ENCODE results near the gene CDKAL1. TPM values are rescaled to one million over a fixed set of nuclear protein-coding genes. Genes with fewer than 3 reads are reported as not detected.
"Not testable (repeated sequence)": the region's sequence is repeated elsewhere in the genome, so short reads cannot be mapped to it uniquely, and the experiment has no call there.

The CDKAL1 gene
- total and polyA plus RNA-seq, 2 donors (not counting 3 experiments of a cell fraction or from before 2014, with no cell fraction given), result 6.1 to 20.5 TPM

DNA sequence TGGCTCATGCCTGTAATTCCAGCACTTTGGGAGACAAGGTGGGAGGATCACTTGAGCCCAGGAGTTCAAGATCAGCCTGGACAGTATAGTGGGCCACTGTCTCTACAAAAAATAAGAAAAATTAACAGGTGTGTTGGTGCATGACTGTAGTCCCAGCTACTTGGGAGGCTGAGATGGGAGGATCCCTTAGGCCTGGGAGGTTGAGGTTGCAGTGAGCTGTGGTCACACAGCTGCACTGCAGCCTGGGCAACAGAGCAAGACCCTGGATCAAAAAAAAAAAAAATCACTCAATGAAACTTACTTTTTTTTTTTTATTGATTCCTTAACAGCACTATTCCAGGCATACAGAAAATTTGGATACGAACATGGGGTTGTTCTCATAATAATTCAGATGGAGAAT, 14.0 kb downstream of the CDKAL1 start:
- Histone ChIP-seq H3K27ac (ENCODE audit: insufficient read depth, low read depth, low read length) (no peak overlapping the region), H3K36me3 (ENCODE audit: control insufficient read depth in 2 of 2, extremely low read depth in 1 of 2, insufficient read depth in 2 of 2, low read length in 2 of 2) (peaks cover 0 to 3% of the 10 kb centered on the region in 2 experiments), H3K79me2 (ENCODE audit: control insufficient read depth, insufficient read depth, low read length) (peaks cover 9% of the 10 kb centered on the region), H3K4me3 (replicated peaks in 1 of 3; ENCODE audit: insufficient read depth in 1 of 3, low read depth in 1 of 3, low read length in 3 of 3) (no peak overlapping the region), H3K4me2 (ENCODE audit: insufficient read depth, low read length) (no peak overlapping the region), H2AFZ (ENCODE audit: low read depth, low read length) (no peak overlapping the region), H3K9me1 (replicated peaks; ENCODE audit: control insufficient read depth, extremely low read depth, insufficient read depth, low read length) (no peaks in the 10 kb centered on the region), H3K4me1 (ENCODE audit: control insufficient read depth, extremely low read depth, insufficient read depth, low read length) (peaks cover 2% of the 10 kb centered on the region), H3K9me3 (replicated peaks; ENCODE audit: control insufficient read depth, insufficient read depth, low read length) (no peaks in the 10 kb centered on the region), H4K20me1 (replicated peaks; ENCODE audit: control insufficient read depth, extremely low read depth, insufficient read depth, low read length) (no peaks in the 10 kb centered on the region), H3K9ac (replicated peaks; ENCODE audit: extremely low read depth, insufficient read depth, low read length) (no peak overlapping the region), H3K27me3 (ENCODE audit: control insufficient read depth in 2 of 2, insufficient read depth in 2 of 2, low read length in 2 of 2) (no peaks in the 10 kb centered on the region)
- intact Hi-C loops (cut with micrococcal nuclease) (no loop called here), dilution Hi-C loops (cut with MboI; ENCODE audit: extremely low pct_ligation_motif_present, low sequenced_read_pairs) (no loop called here)
- no peak for FAIRE-seq
- BruUV-seq (replicated peaks), result no TSS peak
- ChIA-PET CTCF (interaction anchor here (1.1 kb wide), 1 partner anchor 9 kb away, joined by 3 read pairs; no protein-coding TSS in a partner anchor), POLR2A (interaction anchor here (0.7 kb wide), 1 partner anchor 883 kb away, joined by 3 read pairs; no protein-coding TSS in a partner anchor)
- TF ChIP-seq, protein P1, sequence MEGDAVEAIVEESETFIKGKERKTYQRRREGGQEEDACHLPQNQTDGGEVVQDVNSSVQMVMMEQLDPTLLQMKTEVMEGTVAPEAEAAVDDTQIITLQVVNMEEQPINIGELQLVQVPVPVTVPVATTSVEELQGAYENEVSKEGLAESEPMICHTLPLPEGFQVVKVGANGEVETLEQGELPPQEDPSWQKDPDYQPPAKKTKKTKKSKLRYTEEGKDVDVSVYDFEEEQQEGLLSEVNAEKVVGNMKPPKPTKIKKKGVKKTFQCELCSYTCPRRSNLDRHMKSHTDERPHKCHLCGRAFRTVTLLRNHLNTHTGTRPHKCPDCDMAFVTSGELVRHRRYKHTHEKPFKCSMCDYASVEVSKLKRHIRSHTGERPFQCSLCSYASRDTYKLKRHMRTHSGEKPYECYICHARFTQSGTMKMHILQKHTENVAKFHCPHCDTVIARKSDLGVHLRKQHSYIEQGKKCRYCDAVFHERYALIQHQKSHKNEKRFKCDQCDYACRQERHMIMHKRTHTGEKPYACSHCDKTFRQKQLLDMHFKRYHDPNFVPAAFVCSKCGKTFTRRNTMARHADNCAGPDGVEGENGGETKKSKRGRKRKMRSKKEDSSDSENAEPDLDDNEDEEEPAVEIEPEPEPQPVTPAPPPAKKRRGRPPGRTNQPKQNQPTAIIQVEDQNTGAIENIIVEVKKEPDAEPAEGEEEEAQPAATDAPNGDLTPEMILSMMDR (IDR thresholded peaks at IDR 0.05; ENCODE audit: extremely low read depth in 1 of 2, insufficient read depth in 1 of 2, low read depth in 1 of 2, low read length in 2 of 2), result no peak
- TF ChIP-seq GATA2 (IDR thresholded peaks at IDR 0.05; ENCODE audit: insufficient read depth, insufficient read length, low read depth, low read length), result no peak
- TF ChIP-seq POLR2A (IDR thresholded peaks at IDR 0.05; ENCODE audit: low read depth, low read length), result no peak
- TF ChIP-seq POLR2AphosphoS5 (IDR thresholded peaks at IDR 0.05; ENCODE audit: insufficient read depth, low read depth, low read length), result no peak
- no peak for TF ChIP-seq FOS (IDR thresholded peaks at IDR 0.05; ENCODE audit: borderline replicate concordance, insufficient read depth, low read length)
- TF ChIP-seq, protein P2, sequence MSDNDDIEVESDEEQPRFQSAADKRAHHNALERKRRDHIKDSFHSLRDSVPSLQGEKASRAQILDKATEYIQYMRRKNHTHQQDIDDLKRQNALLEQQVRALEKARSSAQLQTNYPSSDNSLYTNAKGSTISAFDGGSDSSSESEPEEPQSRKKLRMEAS (IDR thresholded peaks at IDR 0.05; ENCODE audit: insufficient read depth, insufficient read length), result no peak
- TF ChIP-seq EZH2 (IDR thresholded peaks at IDR 0.05; ENCODE audit: borderline replicate concordance, low read depth, low read length, severe bottlenecking), result no peak
- no peak for TF ChIP-seq JUN (IDR thresholded peaks at IDR 0.05; ENCODE audit: borderline replicate concordance, insufficient read depth, insufficient read length, low read depth)
- no peak for TF ChIP-seq MYC (IDR thresholded peaks at IDR 0.05; ENCODE audit: low read depth, low read length)
- DNase-seq (ENCODE audit: low read depth, low spot score), result no peak

DNA sequence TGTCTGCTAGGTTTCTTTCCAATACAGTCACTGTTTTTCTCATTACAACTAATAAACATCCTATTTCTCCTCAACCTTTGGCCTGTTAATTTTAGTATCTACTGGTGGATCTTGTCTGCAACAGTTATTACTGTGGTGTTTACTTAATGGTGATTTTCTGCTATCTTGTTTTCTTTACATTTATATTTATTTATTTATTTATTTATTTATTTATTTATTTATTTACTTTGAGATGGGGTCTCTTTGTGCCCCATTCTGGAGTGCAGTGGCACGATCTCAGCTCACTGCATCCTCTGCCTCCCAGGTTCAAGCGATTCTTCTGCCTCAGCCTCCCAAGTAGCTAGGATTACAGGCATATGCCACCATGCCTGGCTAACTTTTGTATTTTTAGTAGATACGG, 15.1 kb downstream of the CDKAL1 start:
- H3K4me3 ChIP-seq (replicated peaks in 1 of 3; ENCODE audit: insufficient read depth in 1 of 3, low read depth in 1 of 3, low read length in 3 of 3); H2AFZ ChIP-seq (ENCODE audit: low read depth, low read length); H4K20me1 ChIP-seq (replicated peaks; ENCODE audit: control insufficient read depth, extremely low read depth, insufficient read depth, low read length); H3K9me1 ChIP-seq (replicated peaks; ENCODE audit: control insufficient read depth, extremely low read depth, insufficient read depth, low read length); H3K27me3 ChIP-seq (ENCODE audit: control insufficient read depth in 2 of 2, insufficient read depth in 2 of 2, low read length in 2 of 2); H3K36me3 ChIP-seq (ENCODE audit: control insufficient read depth in 2 of 2, extremely low read depth in 1 of 2, insufficient read depth in 2 of 2, low read length in 2 of 2); H3K27ac ChIP-seq (ENCODE audit: insufficient read depth, low read depth, low read length); H3K9me3 ChIP-seq (replicated peaks; ENCODE audit: control insufficient read depth, insufficient read depth, low read length); FAIRE-seq; H3K79me2 ChIP-seq (ENCODE audit: control insufficient read depth, insufficient read depth, low read length); H3K4me1 ChIP-seq (ENCODE audit: control insufficient read depth, extremely low read depth, insufficient read depth, low read length); H3K4me2 ChIP-seq (ENCODE audit: insufficient read depth, low read length); intact Hi-C loops (cut with micrococcal nuclease); dilution Hi-C loops (cut with MboI; ENCODE audit: extremely low pct_ligation_motif_present, low sequenced_read_pairs); H3K9ac ChIP-seq (replicated peaks; ENCODE audit: extremely low read depth, insufficient read depth, low read length); BruUV-seq (replicated peaks); DNase-seq (ENCODE audit: low read depth, low spot score): not testable (repeated sequence)
- ChIA-PET POLR2A (interaction anchor here (0.7 kb wide), 1 partner anchor 1608 kb away, joined by 3 read pairs; no protein-coding TSS in a partner anchor), CTCF (interaction anchor here (1.7 kb wide), 1 partner anchor 15 kb away, joined by 16 read pairs; no protein-coding TSS in a partner anchor)
